ENCODE data around the gene CHERP.
"Not testable (repeated sequence)": the region's sequence is repeated elsewhere in the genome, so short reads cannot be mapped to it uniquely, and the experiment has no call there.

The CHERP gene

DNA sequence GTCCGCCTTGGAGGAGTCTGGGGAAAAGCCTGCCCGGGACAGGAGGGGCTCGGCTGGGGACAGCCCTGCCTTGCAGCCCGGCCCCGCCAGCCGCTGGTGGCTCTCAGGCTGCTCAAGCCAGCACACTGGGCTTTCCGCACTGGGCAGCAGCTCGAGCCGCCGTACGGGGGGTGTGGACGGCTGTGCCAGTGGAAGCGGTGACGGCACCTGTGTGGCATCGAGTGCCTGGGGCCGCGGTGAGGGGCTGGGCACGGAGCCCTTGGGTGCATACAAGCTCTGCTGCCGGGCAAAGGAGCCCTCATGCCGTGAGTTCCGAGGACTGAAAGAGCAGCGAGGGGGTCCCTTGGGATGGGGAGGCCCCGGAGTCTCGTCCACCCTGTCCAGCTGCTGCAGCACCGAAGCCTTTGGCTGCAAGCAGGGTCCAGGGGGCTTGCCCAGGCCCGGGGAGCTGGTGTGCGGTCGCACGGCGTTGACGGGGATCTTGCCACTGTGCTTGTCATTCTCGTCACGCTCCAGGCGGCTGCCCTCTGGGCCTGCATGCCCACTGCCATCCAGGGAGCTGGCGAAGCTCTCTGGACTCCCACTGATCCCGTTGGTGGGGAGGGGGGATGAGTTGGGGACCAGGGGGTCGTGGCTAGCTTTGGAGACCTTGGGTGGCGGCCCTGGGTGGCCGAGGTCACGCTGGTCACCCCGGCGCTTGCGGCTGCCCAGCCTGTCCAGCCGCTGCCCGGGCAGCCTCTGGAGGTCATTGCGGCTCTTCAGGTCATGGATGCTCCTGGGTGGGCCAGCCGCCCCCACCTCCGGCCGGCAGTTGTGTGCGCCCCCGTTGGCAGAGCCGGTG, 34.7 kb upstream of the CHERP start:
- no peak for DNase-seq

DNA sequence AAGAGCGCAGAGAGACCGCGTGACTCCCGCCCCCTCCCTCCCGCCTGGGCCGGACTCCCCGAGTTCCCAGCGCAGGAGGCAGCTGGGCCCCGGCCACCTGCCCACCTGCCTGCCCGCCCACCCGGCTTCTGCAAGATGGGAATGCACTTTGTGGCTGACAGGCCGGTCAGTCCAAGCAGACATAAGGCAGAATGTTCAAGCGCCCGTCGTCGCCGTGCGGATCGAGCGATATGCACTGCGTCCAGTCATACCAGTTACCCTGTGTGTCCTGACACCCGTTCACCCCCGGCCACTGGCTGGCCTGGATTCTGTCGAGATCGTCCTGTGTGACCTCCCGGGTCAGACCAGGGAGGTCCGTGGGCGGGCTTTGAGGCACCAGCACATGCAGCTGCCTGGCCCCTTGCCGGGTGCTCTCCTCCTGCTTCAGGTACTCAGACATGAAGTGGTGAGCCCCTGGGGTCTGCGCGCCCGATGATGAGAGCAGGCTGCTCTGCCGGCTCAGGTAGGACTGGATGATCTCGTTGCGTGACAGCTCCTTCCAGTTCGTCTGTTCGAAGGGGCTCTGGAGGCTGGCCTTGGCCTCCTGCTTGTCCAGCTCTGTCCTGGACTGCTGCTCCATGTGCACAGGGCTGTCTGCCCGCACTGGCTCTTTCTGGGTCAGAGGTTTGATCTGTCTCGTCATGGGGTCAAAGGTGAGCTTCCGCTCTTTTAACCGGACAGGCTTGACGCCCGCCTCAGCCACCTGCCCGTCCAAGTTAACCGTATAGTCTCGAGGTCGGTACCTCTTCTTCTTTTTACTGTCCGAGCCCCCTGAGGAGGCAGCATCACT, 33.8 kb upstream of the CHERP start:
- no peak for DNase-seq

DNA sequence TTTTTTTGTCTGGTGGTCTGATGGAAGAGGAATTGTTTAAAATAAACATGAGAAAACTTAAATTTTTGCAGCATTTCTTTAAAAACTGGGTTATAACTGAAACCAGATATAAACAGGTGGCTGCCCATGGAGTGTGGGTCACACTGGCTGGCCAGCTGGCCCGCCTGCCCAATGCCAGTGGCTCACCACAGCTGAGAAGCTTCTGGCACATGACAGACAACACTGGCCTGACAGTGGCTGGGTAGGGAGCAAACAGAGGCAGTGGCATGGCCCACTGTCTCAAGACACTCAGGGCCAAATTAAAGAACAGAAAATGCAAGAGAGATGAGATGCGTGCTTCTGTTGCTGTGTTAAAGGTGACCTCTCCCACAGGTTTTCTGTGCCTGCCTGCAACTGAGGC, 33.0 kb upstream of the CHERP start:
- DNase-seq, result no peak

DNA sequence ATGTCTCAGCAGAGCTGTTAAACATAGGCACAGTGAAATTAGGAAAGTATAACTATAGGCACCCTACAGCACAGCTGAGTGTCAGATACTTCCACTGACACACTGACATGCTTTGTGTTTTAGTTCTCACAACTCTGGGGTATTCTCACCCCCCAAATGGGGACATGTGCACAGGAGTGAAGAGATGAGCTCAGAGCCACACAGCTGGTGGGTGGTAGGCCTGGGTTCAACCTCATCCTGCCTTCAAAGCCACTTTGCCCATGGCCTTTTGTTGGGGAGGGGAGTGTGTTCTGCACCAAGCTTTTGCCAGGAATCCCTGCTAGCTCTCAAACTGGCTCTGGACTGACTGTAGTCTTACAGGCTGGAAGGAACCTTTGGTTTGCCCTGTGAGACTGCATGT, 31.7 kb upstream of the CHERP start:
- DNase-seq, result no peak

DNA sequence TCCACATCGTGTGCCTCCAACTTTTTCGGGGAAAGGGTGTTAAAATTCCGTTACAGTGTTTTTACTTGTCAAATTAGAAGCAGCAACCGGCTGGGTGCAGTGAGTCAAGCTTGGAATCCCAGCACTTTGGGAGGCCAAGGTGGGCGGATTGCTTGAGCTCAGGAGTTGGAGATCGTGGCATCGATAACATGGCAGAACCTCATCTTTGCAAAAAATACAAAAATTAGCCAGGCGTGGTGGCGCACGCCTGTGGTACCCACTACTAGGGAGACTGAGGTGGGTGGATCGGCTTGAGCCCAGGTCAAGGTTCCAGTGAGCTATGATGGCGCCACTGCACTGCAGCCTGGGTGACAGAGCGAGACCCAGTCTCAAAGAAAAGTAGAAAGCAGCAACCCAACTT, 31.1 kb upstream of the CHERP start:
- no peak for DNase-seq

DNA sequence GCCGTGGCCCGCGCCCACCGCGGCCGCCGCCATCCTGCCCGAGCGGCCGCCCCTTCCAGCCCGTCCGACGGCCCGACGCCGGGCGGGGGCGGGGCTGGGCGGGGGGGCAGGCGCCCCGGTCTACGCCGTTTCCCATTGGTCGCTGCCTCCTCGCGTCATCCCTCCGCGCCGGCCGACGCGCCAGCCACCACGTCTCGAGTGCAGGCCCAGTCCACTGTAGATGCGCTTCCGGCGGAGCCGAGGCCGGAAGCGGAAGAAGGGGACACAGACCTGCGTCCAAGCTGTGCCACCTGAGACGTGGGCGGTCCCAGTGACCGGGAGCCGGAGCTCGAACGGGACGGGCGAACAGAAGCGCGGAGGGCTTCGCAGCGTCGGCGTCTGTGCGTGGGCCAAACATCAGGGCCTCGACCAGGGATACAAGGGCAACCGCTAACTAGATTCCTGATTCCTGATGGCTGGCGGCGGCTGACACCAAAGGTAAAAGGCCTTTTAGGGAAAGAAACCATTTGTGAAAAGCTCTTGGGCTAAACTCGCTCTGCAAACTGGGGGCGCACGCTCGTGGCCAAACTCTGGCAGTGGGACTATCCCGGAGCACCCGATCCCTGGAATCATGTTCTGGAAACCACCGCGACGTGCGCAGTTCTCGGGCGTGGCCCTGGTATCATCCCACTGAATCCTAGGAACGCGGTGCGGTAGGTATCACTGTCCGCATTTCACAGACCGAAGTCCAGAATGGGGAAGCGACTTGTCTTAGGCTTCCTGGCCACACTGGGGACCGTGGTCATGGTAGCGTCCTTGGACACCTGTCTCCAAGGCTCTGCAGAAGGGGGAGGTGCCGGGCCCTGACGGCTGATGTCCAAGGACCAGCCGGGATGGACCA, 30.3 kb upstream of the CHERP start, which contains the start of gene SLC35E1:
SLC35E1 (minus strand) TSS at position 84 of the 880 bp plus-strand sequence; CDS start at position 33, 51 bp downstream.
- peak; percentile 95 for DNase-seq

DNA sequence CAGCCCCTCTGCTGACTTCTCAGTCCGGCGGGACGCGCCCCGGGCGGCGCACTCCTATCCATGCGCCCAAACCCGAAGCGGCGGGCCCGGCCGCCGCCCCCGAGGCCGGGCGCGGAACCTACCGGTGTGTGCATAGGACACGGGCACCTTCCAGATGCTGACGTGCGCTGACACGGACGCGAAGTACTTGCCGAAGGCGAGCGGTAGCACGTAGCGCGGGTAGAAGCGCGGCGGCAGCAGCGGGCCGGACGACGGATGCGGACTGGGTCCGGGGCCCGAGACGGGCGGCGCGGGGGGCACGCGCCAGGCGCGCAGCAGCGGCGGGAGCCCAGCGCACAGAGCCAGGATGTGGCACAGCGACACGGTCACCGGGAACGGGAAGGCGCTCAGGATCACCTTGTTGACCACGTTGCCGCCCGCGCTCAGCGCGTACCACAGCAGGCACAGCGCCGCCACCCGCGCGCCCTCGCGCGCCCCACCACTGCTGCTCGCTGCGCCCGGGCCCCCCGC, 29.6 kb upstream of the CHERP start:
- peak; percentile 43 for DNase-seq

DNA sequence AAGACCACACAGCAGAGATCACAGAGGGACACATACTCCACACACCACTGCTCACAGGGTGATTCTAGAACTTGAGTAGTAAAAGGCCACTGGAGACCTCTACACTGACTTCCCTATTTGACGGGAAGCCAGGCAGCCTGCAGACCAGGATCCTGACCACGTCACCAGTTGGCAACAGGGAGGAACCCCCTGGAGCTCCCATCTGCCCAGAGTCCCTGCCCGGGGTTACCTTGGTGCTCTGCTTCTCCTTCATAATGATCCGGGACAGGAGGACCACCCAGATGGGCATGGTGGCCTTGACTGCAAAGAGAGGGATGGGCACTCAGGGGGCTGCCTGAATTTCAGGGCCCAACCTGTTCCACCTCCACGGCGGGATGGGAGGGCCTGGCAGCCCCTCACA, 29.0 kb upstream of the CHERP start:
- peak; percentile 21 for DNase-seq

DNA sequence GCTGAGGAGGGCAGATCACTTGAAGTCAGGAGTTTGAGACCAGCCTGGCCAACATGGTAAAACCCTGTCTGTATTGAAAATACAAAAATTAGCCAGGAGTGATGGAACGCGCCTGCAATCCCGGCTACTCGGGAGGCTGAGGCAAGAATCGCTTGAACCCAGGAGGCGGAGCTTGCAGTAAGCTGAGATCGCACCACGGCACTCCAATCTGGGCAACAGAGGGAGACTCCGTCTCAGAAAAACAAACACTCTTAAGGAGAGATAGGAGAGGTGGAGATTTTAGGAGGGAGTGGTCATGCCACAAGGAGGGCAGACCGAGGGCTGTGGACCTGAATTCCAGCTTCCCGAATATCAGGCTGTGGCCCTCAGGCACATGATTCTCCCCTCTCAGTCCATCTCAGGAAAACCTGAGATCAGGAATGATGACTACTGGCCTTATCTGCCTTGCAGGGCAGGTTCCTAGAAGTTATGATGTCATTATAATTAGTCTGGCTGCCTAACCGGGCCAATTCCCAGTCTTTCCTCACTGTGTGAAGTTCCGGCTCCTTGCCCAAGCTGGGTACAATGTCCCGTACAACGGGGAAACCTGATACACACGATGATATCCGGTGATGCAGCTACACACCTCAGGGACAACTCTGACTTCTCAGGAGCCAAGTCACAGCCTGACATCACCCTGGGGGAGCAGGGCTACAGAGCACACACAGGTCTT, 27.5 kb upstream of the CHERP start:
- no peak for DNase-seq

DNA sequence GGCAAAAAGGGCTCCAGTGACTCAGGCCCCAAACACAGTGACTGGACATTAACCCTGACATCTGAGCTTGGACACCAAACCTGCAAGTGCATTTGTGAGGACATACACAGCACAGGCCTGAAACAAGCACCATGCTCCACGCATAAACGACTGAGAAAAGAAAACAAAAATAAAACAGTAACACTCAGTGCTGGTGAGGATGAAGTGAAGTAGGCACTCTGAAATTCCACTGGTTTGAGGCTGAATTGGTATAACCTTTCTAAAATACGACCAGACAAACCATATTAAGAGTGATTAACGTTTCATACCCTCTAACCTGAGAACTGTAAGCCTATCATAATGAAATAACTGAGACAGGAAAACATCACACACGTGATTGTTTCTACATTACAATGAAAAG, 24.5 kb upstream of the CHERP start:
- DNase-seq, result no peak

DNA sequence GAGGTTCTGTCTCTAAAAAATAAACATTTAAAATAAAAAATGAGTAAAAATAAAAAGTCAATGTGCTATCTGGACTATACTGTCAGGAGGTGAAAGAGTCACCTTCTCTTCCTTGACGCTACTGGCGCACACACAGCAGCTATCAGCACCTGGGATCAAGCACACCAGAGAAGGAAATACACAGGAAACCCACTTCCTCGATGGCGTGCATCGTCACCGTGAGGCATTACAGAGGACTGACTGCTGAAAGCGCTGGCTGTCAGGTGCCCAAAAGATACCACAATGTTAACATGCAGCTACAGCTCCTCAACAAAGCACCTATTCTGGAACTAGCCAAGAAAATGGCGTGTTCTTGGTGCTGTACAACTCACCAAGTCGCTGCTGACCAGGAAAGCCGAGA, 23.9 kb upstream of the CHERP start:
- DNase-seq, result no peak

DNA sequence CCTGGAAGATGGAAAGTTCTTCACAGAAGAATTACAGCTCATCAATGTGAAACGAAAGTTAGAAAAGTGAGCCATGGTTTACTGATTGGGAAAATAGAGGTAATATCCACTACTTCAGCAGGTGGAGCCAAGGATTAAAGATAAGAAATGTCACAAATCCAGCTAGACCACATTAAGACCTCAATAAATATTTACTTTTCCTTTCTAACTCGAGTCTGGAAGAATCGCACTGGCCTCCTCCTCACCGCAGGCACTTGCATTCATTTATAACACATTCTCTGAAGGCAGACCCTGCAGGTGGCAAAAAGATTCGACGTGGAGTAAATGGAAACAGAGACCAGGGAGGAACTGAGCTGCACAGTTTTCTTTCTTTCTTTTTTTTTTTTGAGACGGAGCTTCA, 22.6 kb upstream of the CHERP start:
- DNase-seq, result no peak

DNA sequence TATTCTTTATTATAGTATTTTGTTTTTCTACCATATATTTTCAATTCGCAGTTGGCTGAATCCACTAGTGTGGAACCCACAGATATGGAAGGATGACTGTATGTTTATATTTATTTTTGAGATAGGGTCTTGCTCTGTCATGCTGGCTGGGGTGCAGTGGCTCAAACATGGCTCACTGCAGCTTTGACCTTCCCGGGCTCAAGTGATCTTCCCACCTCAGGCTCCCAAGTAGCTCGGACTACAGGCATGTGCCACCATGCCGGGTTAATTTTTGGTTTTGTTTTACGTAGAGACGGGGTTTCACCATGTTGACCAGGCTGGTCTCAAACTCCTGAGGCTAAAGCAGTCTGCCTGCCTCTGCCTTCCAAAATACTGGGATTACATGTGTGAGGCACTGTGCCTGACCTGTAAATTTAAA, 20.4 kb upstream of the CHERP start:
- DNase-seq, result no peak

DNA sequence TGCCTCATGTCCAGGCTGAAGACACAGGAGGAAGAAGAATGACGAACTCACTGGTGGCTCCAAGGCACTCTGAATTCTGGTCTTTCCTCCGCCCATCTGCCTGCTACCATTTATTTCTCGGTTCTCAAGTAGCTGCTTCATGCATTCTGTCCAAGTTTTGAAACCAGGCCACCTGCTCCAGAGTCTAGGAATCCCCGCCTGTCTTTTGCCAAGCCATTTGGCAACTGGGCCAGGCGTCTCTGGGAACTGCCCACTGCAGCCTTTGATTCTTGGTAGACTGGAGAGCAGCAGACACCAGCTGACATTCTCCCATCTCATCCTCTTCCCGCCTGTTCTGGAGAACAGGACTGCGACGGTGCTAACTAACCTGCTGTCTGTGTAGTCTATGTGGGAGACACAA, 19.1 kb upstream of the CHERP start:
- no peak for DNase-seq

DNA sequence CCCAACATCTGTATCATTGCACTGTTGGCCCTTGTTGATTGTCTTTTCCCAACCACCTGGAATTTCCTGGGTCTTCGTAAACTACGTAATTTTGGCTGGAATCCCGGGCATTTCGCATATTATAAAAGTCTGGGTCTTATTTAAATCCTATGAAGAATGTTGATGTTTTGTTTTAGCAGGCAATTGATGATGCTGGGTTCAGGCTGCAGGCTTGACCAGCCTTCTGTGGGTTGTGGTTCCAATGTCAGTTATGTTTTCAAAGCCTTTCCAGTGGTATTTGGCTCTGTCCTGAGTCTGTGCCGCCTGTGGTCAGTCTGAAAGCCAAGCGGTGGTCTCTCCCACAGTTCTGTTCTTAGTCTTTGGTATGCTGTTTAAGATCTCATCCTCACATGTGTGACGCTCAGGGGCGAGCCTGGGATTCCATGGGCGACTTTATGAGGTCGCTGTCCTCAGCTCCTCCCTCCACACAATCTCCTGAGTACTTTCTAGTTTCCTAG, 17.6 kb upstream of the CHERP start:
- DNase-seq, result no peak

DNA sequence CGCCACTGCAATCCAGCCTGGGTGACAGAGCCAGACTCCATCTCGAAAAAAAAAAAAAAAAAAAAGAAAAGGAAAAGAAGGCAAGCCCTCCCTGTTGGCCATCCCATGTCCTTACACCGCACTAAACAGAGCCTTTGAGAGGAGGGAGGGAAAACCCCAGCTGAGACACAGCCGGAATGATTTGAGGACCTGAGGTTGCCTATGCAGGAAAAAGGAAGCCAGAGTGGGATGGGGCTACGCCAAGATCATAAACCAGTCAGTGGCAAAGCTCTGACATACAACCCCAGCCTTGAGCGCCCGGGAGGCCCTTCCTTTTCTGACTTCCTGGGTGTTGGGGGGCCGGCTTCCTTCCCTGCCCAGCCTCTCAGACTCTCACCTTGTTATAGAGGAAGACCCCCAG, 12.5 kb upstream of the CHERP start:
- DNase-seq, result no peak

DNA sequence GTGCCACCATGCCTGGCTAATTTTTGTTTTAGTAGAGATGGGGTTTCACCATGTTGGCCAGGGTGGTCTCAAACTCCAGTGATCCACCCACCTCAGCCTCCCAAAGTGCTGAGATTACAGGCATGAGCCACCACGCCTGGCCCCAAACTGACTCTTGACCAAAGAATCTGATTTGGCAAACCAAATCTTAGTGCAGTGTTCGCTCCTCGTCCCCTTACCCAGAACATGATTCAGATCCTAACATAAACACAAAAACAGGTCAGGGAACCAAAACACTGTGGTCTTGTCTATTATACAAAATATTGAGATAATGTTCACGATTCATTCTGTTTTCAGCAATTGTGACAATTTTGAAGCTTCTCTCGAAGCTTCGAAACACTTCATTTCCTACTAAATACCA, 9.7 kb upstream of the CHERP start:
- not testable (repeated sequence) for DNase-seq

DNA sequence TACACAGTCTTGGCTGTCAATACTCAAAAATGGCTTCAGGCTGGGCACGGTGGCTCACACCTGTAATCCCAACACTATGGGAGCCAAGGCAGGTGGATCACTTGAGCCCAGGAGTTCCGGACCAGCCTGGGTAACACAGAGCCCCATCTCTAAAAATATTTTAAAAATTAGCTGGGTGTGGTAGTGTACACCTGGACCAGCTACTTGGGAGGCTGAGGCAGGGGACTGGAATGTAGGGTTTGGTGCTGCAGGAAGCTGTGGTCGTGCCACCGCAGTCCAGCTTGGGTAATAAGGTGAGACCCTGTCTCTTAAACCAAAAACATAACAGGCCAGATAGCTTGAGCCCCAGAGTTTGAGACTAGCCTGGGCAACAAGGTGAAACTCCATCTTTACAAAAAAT, 6.7 kb upstream of the CHERP start:
- DNase-seq, result no peak

DNA sequence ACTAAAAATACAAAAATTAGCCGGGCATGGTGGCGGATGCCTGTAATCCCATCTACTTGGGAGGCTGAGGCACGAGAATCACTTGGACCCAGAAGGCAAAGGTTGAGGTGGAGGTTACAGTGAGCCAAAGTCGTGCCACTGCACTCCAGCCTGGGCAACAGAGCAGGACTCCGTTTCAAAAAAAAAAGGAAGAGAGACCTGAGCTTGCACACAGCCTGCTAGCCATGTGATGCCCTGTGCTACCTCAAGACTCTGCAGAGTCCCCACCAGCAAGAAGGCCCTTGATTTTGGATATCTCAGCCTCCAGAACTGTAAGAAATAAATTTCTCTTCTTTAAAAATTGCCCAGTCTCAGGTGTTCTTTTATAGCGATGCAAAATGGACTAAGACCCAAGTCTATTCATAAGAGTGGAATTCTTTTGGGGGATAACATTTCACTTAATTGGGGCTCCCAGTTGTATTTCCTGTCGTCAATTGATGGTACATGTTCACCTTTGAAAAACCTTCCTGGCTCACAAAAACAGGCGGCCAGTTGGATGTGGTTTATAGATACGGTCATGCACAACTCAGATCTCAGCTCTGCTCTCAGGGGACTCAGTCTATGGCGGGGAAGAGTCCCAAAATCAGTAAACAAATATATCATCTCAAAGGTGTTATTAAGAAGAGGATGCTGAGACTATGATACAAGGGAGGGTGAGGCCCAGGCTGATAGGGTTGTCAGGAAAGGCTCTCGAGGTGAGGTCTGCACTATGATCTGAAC, 2.4 kb upstream of the CHERP start:
- no peak for DNase-seq

DNA sequence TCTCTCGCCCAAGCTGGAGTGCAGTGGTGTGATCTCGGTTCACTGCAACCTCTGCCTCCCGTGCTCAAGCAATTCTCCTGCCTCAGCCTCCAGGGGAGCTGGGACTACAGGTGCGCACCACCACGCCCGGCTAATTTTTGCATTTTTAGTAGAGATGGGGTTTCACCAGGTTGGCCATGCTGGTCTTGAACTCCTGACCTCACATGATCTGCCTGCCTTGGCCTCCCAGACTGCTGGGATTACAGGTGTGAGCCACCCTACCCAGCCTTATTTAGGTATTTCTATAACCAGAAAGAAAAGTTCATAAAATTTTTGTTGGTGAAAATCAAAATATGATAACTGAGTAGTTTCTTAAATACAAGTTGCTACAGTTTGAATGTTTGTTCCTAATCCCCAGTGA, 1.5 kb upstream of the CHERP start:
- DNase-seq, result not testable (repeated sequence)

DNA sequence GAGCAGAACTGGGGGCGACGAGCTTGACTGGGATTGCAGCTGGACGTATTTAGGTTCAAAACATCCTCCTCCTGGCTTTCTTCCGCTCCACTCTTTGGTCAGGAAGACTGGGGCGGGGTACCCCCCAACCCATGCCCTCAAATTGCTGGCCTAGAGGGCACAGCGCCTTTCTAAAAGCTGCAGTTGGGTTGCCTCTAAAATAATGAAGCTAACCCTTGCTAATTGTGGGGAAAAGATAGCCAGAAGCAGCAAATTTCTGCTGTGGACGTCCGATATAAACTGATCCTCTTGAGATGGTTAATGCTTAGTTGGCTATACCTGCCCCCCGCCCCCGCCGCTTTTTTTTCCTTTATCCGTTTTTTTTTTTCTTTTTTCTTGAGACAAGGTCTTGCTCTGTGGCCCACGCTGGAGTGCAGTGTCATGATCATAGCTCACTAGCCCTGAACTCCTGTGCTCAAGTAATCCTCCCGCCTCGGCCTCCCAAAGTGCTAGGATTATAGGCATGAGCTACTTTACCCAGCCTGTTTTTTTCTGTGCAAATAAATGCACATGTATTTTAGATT, 754 bp upstream of the CHERP start:
- peak; percentile 37 for DNase-seq
